ENCODE data around the gene LEMD3. TPM values are rescaled to one million over a fixed set of nuclear protein-coding genes. Genes with fewer than 3 reads are reported as not detected.

LEMD3 gene
- total RNA-seq, 1 experiment from 2014 or later: 26.9 TPM

- Histone ChIP-seq H3K4me1 (ENCODE audit: control insufficient read depth, insufficient read depth, low read length) (no peaks in the 10 kb centered on the region), H3K27me3 (ENCODE audit: control insufficient read depth, insufficient read depth, low read length) (no peaks in the 10 kb centered on the region), H3K36me3 (ENCODE audit: control insufficient read depth, insufficient read depth, low read length) (no peaks in the 10 kb centered on the region), H3K9me3 (ENCODE audit: control insufficient read depth, insufficient read depth, low read depth, low read length) (peaks cover 6% of the 10 kb centered on the region; the same call in 1 of the 2 replicates), H3K4me3 (ENCODE audit: low read depth in 2 of 2, low read length in 2 of 2) (no peak overlapping the region), H3K27ac (ENCODE audit: low read length) (no peak overlapping the region)
- DNase-seq (ENCODE audit: low read depth, low spot score) (no peak), ATAC-seq (0 out of 2 replicates have a peak, but pooled peaks have one; percentile 45)
- BruUV-seq (replicated peaks): no TSS peak
- intact Hi-C loops (cut with micrococcal nuclease; ENCODE audit: unreplicated experiment): no loop called here
- CTCF ChIA-PET: no interaction called here
- in situ Hi-C loops (cut with HindIII; ENCODE audit: low pct_unique_long_range_greater_than_20kb, low sequenced_read_pairs): no loop called here
- no peak for TF ChIP-seq TCF7L2 (IDR thresholded peaks at IDR 0.05; ENCODE audit: low read depth, low read length)
- TF ChIP-seq POLR2AphosphoS5 (IDR thresholded peaks at IDR 0.05; ENCODE audit: low read depth, low read length): no peak
- no peak for TF ChIP-seq CTCF (IDR thresholded peaks at IDR 0.05)
- TF ChIP-seq SIN3A (IDR thresholded peaks at IDR 0.05; ENCODE audit: borderline replicate concordance, insufficient read depth, low read depth, low read length): no peak
- TF ChIP-seq REST (IDR thresholded peaks at IDR 0.05; ENCODE audit: insufficient read depth in 1 of 2, low read depth in 2 of 2, low read length in 1 of 2): no peak
- POLR2A ChIA-PET: no interaction called here
Observed at GRCh38 chr12:65229441-65229840, 60.1 kb downstream of the LEMD3 start.

- Histone ChIP-seq H3K9me3 (ENCODE audit: control insufficient read depth, insufficient read depth, low read depth, low read length) (peaks cover 6% of the 10 kb centered on the region; the same call in 1 of the 2 replicates), H3K4me3 (ENCODE audit: low read depth in 2 of 2, low read length in 2 of 2) (no peak overlapping the region), H3K27me3 (ENCODE audit: control insufficient read depth, insufficient read depth, low read length) (no peaks in the 10 kb centered on the region), H3K27ac (ENCODE audit: low read length) (no peak overlapping the region), H3K36me3 (ENCODE audit: control insufficient read depth, insufficient read depth, low read length) (no peaks in the 10 kb centered on the region), H3K4me1 (ENCODE audit: control insufficient read depth, insufficient read depth, low read length) (no peaks in the 10 kb centered on the region)
- ATAC-seq (no peak), DNase-seq (ENCODE audit: low read depth, low spot score) (no peak)
- POLR2A ChIA-PET: no interaction called here
- peak; percentile 38; the same call in 1 of the 2 replicates for TF ChIP-seq CTCF (IDR thresholded peaks at IDR 0.05)
- TF ChIP-seq TCF7L2 (IDR thresholded peaks at IDR 0.05; ENCODE audit: low read depth, low read length): no peak
- TF ChIP-seq POLR2AphosphoS5 (IDR thresholded peaks at IDR 0.05; ENCODE audit: low read depth, low read length): no peak
- in situ Hi-C loops (cut with HindIII; ENCODE audit: low pct_unique_long_range_greater_than_20kb, low sequenced_read_pairs) (no loop called here), intact Hi-C loops (cut with micrococcal nuclease; ENCODE audit: unreplicated experiment) (loop anchor here (5.0 kb wide), 1 partner anchor 340 kb away; no protein-coding TSS in a partner anchor)
- BruUV-seq (replicated peaks): no TSS peak
- CTCF ChIA-PET: interaction anchor here (0.6 to 1.5 kb wide), 2 partner anchors 341 to 595 kb away, joined by 3 to 7 read pairs; no protein-coding TSS in a partner anchor
Observed at GRCh38 chr12:65232476-65233077, 63.2 kb downstream of the LEMD3 start.
